ENCODE measurements around the gene HDGFL2.

GRCh38 chr19:4449639-4450028 lies 22.5 kb upstream of the HDGFL2 start:
- TF ChIP-seq CTCF (conservative IDR thresholded peaks at IDR 0.05 in 1 of 2, IDR thresholded peaks at IDR 0.05 in 1 of 2; ENCODE audit: low read depth in 1 of 2, low read length in 2 of 2) (no peak), EZH2 (IDR thresholded peaks at IDR 0.05; ENCODE audit: low read length, missing control alignments) (no peak)
